ENCODE data around the gene TLX1.

DNA sequence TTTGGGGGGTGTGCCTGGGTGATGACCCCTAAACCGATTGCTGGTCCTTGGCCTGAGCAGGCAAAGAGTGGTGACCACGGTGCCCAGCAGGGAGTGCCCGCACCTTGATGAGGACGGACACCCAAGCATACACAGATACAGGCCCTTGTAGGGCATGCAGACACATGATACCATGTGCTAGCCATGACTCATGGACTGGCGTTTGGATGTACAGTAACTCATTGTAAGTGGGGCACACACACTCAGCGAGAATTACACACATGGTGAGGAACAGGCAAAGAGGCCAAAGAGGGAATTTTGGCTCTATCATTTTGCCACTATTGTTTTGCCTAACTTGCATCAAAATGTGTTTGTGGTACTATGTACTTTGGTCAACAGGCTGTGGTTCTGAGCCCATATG, 45.3 kb upstream of the TLX1 start:
- TF ChIP-seq GATA2 (IDR thresholded peaks at IDR 0.05; ENCODE audit: low read depth, low read length) (no peak), GATA3 (IDR thresholded peaks at IDR 0.05; ENCODE audit: low read depth, low read length) (no peak)
